Hepatocyte (in vitro differentiated cells): ENCODE measurements around the gene SAMD14.

Experiments used
- CTCF ChIP-seq: fragments of 200-600 bp; sonication (generic); IDR thresholded peaks from 2 replicates; pipeline ENCODE4 v1.5.1; 2016; ENCODE audit warnings: antibody characterized with exemption, mild to moderate bottlenecking; ENCODE audit not compliant: poor library complexity
- EZH2 ChIP-seq: fragments of 200-600 bp; sonication (generic); IDR thresholded peaks from 2 replicates; pipeline ENCODE4 v1.6.1; 2016; ENCODE audit warnings: antibody characterized with exemption, mild to moderate bottlenecking, borderline replicate concordance
- EZH2phosphoT487 ChIP-seq: fragments of 200-600 bp; sonication (generic); IDR thresholded peaks from one replicate; pipeline ENCODE4 v1.6.1; 2018; ENCODE audit warnings: antibody characterized with exemption, mild to moderate bottlenecking, low read depth, moderate library complexity; ENCODE audit not compliant: unreplicated experiment, severe bottlenecking

GRCh38 chr17:50143461-50144176 is 13.7 kb upstream of the SAMD14 start:
- TF ChIP-seq CTCF (no peak), EZH2 (no peak), EZH2phosphoT487 (no peak)
